ENCODE results near the gene SLC9A1.
"Not testable (repeated sequence)": the region's sequence is repeated elsewhere in the genome, so short reads cannot be mapped to it uniquely, and the experiment has no call there.

Gene SLC9A1

DNA sequence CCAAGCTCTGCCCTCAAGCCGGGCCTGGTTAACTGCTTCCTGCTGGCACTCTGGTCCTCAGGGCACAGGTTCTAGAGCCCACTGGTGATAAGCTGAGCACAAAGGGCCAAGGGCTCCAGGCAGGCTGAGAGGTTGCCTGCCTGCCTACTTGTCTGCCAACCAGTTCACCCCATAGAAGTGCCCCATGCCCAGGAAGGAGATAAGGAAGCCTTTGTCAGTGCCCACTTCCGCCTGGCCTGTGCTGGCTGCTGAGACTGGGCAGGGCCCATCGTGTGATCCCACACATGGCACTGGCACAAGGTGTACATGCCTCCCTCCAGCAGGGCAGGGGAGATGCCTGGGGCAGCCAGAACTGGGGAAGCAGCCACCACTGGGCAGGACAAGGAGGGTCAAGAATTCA, 24.1 kb downstream of the SLC9A1 start:
- DNase-seq: no peak

DNA sequence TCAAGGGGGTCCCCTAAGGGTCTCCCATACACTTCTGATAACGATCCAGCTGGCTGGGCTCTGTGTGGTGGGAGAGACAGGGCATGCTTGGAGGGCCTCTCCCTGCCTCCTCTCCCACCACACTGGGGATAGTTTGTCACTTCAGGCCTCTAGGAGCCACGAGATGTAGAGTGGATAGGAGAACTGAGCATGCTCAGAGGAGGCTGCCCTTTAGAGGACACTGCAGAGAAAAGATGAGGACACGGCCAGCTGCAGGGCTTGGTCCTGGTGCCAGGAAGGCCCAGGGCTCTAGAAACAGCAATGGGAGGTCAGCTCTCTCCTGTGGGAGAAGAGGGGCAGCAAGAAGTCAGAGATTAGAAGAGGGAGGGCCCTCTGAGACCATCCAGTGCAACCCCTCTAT, 25.7 kb downstream of the SLC9A1 start:
- no peak for DNase-seq

DNA sequence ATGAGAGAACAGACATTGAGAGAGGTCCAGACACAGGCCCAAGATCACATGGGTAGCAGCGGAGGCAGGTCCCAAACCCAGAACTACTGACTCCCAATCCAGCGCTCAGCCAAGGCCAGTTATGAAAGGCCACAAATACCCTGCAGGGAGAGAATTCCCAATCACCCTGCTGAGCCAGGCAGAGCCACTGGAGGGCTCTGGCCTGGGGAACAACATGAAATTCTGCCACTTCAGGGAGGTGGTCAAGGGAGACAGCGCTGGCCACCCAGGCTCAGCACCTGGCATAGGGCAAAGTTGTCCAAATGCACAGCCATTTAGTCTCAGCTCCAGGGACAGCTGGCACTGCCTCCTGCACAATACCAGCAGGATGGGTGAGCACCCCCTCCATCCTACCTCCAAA, 27.5 kb downstream of the SLC9A1 start:
- no peak for DNase-seq

DNA sequence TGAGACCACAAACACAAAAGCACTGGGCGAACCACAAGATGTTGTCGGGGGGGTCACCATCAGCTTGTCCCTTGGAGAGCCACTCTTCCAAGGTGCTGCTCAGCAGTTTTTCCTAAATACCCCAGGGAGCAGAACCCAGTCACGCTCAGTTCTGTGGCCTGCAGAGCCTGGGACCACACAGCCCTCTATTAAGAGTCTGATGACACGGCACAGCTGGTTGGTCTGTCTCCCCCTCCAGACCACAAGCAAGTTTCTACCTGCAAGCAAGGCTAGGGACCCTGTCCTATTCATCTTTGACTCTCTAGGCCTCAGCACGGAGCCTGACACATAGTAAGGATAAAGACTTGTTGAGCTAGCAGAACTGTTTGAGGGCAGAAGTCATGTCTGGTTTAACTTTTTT, 28.5 kb downstream of the SLC9A1 start:
- DNase-seq: no peak

DNA sequence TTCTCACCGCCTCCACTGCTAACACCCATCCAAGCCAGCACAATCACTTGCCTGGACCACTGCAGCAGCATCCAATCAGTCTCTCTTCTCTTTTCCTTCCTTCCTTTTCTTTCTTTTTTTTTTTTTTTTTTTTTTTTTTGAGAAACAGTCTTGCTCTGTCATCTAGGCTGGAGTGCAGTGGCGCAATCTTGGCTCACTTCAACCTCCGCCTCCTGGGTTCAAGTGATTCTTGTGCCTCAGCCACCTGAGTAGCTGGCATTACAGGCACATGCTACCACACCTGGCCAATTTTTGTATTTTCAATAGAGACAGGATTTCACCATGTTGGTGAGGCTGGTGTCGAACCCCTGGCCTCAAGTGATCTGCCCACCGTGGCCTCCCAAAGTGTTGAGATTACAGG, 29.8 kb downstream of the SLC9A1 start:
- DNase-seq: not testable (repeated sequence)

DNA sequence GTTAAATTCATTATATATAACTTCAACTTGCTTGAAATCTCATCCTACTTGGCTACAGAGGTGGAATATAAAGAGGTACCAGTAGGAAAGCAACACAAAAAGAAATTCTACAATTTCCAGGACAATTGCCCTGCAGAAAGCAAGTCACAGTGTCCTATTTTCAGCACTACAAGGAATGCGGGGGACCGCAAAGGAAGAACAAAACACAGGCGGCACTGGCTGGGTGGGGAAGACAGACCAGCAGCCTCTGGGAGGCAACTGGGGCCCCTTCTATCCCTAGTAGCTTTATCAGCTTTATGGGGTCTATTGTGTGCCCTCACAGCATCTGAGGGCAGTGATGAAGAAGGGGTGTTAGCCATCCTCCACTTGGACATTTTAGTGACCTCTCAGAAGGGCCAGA, 30.5 kb downstream of the SLC9A1 start:
- DNase-seq: no peak

DNA sequence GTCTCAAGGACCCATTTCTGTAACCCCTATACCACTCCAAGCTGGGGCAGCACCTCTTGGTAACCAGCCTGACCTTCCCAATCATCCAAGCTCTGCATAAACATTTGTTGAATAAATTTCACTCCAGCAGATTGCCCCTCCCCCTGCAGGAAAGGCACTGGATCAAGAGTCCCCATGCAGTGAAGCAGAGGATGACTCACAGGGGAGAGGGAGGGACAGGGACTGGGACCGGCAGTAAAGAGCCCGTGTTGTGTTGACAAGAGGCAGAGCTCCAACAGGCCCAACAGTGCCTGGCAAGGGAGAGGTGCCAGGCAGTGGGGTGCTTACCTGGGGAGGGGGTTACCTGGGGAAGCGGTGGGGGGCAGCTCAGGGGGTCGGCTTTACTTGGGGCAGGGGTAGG, 32.3 kb downstream of the SLC9A1 start:
- DNase-seq: no peak

DNA sequence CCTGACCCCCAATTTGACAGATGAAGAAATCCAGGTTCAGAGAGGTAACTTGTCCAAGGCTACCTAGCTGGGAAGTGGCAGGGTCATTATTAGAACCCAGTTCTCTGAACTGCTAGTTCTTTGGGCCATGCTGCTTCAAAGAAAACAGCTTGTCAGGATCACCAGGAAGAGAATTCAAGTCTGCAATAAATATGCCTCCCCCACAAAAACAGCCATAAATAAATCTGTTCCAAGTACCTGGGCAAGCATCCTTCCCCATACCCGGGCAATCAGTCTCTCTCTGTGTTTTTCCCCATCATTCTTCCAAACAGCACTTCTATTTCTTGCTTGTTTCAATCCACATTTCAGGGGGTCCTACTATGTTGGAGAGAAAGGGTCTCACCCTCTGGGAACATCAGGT, 34.1 kb downstream of the SLC9A1 start:
- no peak for DNase-seq

DNA sequence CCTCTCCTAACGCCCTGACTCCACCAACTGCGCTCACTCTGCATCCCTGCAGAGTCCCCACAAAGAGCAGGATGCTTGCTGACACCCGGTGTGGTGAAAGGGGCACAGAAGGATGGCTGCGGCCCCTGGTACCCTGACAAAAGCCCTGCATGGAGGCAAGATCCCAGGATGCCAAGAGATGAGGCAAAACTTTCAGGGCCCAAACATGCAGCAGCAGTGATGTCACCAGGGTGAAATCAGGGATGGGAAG, 36.6 kb downstream of the SLC9A1 start:
- no peak for DNase-seq

DNA sequence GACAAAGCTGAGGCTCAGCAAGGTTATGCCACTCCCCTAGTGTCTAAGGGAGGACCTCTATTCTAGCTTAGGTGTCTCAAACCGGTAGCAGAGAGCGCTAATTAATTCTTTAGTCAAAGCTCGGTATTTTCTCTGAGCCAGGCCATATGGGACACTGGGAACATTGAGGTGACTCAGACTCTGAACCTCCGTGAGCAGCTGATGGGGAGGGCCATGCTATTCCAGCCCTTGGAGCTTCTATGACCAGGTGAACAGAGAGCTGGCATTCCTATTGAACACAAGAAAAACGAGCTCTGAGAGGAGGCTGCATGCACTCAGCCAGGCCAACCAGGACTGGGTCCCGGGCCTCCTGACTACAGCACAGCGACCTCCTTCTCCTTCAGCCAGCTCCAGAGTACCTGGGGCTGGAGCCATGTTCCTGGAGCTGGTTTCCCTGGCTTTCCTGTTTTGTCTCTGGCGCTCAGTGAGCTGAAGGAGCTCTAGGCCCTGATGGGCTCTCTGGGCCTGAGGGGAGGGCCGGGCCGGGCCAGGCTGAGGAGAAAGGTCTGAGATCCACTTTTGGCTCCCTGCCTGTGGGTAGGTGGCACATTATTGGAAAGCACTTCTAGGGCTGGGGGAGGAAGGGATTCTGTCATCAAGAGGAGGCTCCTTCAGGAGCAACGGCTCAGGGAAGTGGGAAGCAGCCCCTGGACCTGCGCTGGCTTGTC, 37.0 kb downstream of the SLC9A1 start:
- DNase-seq: no peak

DNA sequence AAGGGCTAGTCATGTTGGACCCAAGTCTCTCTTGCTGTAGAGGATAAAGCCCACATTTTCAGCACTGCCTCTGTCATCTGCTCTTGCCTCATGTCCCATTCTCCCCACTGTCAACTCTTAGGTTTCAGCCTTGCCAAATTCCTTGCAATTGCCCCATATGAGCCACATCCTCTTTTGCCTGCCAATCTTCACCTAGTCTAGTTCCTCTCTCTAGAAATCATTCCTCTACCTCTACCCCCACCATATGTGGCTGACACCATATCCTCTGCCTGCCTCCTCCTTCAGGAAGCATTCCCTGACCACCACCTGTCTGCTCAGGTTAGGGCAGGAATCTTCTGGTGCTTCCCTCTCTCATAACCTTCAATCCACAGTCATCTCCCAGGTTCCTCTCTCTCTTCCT, 38.2 kb downstream of the SLC9A1 start:
- no peak for DNase-seq

DNA sequence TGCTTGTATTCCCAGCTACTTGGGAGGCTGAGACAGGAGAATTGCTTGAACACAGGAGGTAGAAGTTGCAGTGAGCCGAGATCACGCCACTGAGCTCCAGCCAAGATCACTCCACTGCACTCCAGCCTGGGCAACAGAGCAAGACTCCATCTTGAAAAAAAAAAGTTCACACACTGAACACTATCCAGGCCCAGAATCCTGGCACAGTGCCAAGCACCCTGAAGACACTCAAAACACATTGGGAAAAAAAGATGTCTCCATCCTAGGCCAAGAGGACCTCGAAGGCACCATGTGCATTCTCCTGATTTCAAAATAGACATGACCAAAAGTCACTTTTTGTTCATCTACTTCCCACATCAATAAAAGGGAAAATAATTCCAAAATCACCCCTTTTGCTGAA, 38.7 kb downstream of the SLC9A1 start:
- no peak for DNase-seq

DNA sequence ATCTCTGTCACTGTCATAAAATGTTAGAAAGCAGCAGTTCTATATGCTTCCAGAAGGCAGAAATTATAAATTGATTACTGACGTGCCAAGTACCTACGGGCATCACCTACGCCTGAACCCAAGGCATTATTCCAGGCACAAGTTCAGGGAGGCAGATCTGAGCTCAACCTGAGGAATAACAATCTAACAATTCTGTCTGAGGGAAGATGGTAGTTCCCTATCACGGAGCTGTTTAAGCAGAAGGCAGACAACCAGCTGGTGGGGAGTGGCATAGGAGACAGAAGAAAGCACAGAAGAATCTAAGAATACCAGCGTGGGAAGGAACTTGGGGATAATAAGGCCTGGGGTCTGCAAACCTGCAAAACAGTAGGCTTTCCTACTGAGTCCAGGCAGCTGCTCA, 40.4 kb downstream of the SLC9A1 start:
- DNase-seq: no peak

DNA sequence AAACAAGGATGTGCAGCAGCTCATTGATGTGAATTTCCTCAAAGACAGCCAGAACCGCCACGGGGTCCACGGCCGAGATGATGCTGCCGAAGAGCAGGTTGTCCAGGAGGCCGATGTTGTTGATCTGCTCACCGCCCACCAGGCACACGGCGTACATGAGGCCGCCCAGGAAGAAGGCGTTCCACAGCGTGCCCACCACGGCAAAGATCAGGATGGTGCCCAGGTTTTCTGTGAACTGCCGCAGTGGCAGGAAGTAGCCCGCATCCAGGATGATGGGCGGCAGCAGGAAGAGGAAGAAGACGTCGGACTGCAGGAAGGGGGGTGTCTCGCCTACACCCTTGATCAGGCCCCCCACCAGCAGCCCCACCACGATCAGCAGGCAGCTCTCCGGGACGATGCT, 41.1 kb downstream of the SLC9A1 start:
- DNase-seq: no peak

DNA sequence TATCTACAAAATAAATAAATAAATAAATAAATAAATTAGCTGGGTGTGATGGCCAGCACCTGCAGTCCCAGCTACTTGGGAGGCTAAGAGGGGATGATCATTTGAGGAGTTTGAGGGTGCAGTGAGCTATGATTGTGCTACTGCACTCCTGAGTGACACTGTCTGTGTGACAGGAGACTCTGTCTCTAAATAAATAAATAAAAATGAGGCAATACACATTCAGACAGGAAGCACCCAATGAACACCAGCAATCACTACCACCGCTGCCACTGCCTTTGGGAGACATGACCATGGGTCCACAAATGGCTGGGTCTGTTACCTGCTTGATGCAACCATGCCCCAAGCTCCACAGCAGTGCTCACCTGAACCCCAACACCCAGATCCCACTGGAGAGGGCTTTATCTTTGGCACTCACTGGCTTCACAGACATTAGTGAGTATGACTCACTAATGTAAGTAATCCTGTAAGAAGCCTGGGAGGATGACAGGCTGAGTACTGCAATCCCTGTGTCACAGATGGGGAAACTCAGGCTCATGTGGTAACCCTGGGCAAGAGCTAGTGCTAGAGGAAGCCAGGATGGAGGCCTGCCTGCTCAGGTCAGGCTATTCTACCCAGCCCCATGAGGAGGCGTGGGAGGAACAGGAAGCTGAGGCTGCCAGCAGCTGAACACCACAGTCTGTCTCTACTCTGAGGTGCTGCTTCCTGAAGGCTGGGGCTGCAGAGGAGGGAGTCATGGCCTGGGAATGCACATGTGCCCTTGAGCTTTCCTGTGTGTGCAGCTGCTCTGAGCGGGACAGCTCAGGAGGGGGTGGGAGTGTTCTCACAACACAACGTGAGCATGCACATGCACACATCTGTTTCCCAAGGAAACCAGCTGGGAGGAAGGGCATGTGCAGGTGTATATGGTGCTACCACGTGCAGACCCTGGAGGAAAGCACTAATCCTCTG, 43.0 kb downstream of the SLC9A1 start:
- DNase-seq: peak; percentile 69

DNA sequence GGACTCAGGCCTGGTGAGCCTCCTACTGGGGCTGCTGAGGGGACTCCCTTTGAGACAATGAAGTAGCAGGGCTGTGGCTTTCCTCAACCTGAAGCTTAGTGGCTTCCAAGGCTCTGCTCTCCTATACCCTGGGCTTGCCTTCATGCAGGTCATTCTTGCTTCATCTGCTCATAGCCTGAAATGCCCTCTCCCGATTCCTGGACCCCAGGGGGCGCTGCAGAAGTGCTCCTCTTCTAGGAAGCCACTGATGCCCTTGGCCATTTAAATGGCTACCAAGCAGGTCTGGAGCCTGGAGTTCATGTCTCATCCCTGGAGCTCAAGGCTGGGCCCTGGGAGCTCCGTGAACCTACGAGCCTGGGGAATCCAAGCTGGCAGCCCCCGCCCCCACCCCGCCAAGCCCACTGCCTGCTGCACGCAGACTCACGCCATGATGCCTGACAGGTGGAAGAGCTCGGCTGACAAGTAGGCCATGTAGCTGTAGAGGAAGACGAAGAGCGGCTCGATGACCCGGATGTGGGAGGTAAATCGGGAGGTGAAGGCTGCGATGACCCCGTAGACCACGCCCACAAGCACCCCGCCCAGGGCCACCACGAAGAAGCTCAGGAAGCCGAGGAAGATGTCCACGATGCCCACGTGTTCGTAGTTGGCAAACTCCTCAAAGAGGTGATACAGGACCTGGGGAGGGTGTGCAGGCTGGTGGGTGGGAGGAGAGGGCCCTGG, 45.7 kb downstream of the SLC9A1 start:
- DNase-seq: no peak

DNA sequence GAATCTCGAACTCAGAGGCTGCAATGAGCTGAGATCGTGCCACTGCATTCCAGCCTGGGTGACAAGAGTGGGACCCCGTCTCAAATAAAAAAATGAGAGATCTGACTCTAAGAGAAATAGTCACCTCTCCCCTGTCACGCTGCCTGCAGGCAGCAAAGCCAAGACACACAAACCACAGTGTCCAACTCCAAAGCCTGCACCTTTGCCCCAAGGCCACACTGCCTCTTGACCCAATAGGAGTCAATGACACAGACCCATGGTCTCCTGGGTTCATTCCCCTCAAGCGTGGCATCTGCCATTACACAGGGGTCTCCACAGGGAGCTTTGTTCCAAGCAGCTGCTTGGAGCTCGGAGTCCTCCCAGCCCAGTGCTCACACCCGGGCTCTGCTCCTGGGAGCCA, 46.3 kb downstream of the SLC9A1 start:
- no peak for DNase-seq

DNA sequence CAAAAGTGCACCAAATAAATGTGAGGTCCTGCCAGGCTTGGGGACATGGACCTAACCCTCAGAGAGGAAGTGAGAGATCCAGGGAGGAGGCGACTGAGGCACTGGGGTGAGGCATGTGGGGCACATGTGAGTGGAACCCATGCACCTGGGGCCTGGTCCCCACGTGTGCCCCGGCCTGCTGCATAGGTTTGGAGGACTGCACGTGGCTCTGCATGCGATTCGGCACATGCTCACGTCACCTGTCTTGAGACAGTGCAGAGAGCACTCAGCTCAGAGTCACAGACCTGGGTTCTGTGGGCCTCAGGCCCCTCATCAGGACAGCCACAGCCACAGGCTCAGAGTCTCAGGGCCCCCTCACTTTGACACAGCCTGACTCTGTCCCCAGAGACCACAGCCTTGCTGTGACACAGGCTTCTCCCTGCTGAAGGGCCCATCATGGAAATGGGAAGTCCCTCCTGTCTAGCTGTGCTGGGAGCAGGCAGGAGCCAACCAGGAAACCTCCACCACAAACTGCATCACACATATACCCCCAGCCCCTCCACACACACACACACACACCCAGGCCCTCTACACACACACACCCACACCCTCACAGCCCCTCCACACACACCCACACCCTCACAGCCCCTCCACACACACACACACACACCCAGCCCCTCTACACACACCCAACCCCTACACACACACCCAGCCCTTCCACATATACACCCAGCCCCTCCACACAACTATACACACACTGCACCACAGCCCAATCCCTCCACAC, 48.2 kb downstream of the SLC9A1 start:
- no peak for DNase-seq

DNA sequence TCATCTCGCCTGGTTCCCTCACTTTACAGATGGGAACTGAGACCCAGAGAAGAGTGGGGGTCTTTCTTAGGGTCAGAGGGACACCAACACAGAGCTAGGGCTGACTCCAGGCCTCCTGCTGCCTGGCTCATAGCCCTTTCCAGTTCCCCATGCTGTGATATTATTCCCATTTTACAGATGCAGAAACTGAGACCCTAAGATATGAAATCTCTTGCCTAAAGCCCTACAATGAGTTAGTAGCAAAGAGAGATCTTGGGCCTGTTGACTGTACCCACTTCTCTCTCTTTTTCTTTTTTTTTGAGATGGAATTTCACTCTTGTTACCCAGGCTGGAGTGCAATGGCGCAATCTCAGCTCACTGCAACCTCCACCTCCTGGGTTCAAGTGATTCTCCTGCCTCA, 49.9 kb downstream of the SLC9A1 start:
- no peak for DNase-seq

DNA sequence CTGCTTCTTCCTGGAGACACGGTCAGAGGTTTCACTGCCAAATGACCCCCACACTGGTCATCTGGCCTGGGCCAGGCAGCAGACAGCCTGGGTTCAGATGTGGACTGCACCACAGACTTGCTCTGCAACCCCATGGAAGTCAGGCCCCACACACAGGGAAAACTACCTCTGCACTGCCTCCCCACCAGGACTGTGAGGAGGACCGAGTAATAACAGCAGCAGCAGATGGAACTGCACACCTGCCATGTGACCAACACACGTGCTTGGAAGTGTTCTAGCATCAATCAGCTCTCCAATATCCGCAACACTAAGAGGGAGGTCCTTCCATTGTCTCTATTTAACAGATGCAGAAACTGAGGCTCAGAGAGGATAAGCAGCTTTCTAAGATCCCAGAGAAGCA, 51.4 kb downstream of the SLC9A1 start:
- no peak for DNase-seq

DNA sequence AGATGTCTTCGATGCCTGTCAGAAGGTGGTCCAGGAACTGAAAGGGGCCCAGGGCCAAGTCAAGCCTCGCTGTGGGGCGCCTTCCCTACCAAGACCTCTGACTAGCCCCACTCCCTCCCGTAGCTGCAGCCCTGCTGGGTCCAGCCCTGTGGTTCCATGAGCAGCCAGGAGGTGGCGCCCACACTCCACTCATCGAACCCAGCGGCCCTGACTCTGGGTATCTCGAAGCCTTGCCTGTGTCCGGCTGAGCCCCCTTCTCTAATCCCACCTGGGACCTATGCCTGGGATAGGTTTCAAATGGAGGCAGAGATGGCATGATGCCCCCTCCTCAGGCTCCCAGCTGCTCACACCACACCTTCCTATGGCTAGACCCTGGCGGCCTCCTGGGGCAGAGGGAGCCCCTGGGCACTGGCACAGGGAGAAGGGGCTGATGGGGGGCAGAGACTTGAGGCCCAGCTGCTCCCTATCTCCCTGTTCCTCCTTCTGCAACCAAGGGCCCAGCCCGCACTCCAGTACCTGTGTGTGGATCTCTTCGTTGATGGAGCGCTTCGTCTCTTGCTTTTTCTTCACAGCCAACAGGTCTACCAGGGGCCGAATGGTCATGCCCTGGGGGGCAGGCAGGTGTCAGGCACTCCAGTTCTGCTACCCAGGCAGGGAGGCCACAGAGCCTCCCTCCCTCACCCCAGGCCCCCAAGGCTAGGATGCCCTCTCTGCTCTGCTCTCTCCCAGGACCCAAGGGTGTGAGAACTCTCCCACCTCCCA, 52.0 kb downstream of the SLC9A1 start:
- DNase-seq: peak; percentile 79

DNA sequence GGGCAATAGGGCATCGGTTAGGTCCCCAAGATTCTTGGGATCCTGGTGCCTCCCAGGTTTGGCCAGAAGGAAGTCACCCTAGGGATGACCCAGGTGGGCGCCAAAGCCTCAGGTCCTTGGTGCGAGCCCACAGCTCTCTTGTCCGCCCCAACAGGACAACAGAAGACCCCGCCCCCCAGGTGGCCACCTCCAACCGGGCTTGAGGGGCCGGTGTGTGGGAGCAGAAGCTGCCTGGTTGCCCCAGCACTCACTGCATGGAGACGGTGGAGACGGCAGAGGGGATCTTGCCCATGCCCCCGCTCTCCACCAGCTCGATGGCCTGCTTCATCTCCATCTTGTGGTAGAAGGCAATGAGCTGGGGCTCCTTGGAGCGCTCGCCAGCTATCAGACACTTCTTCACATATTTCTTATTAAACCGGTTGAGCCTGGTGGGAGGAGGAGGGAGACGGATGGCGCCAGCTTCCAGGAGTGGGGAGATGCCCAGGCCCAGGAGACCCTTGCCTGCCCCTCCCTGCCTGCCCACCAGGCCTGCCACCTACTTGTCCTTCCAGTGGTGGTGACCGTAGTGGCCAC, 52.7 kb downstream of the SLC9A1 start:
- no peak for DNase-seq

All from activated gamma-delta T cell treated with Interleukin-2 at 50 U/mL for 16 hours (primary cell).